AG09309 (cell line): ENCODE measurements around the gene ODAD3.

Experiments
- DNase-seq: peaks from one replicate; pipeline ENCODE4 v3.0.0-alpha.2; 2010; ENCODE audit warnings: low read depth
- H3K4me3 ChIP-seq: 2 replicates; pipeline ENCODE4 v1.5.1; 2011; ENCODE audit warnings: mild to moderate bottlenecking, low read depth, low read length, moderate library complexity; ENCODE audit not compliant: control insufficient read depth
- CTCF ChIP-seq: IDR thresholded peaks from 2 replicates; pipeline ENCODE4 v1.5.1; 2011; ENCODE audit warnings: mild to moderate bottlenecking, low read depth, low read length, inconsistent platforms; ENCODE audit not compliant: insufficient read depth, control insufficient read depth; ENCODE audit errors: missing control alignments

Gene ODAD3

GRCh38 chr19:11401808-11402543 is 32.9 kb downstream of the ODAD3 start:
- TF ChIP-seq CTCF, result no peak
- no peak overlapping the region for H3K4me3 ChIP-seq
- no peak for DNase-seq

- DNase-seq, result no peak
- no peak for TF ChIP-seq CTCF
- no peak overlapping the region for H3K4me3 ChIP-seq
Measured at GRCh38 chr19:11400798-11401197, 34.1 kb downstream of the ODAD3 start.

- DNase-seq, result no peak
- TF ChIP-seq CTCF, result no peak
Measured at GRCh38 chr19:11399667-11400066, 35.3 kb downstream of the ODAD3 start.

GRCh38 chr19:11397089-11397610 is 37.8 kb downstream of the ODAD3 start:
- no peak for TF ChIP-seq CTCF
- DNase-seq, result no peak
- no peak overlapping the region for H3K4me3 ChIP-seq

More at GRCh38 chr19:11399667-11400066, 35.3 kb downstream of the ODAD3 start:
- no peak overlapping the region for H3K4me3 ChIP-seq

- no peak for DNase-seq
- no peak for TF ChIP-seq CTCF
- no peak overlapping the region for H3K4me3 ChIP-seq
Measured at GRCh38 chr19:11390933-11391680, 43.8 kb downstream of the ODAD3 start.

- H3K4me3 ChIP-seq, result no peak overlapping the region
- DNase-seq, result no peak
- TF ChIP-seq CTCF, result no peak
Measured at GRCh38 chr19:11390359-11390758, 44.6 kb downstream of the ODAD3 start.
